ENCODE results near the gene ATP5IF1.

ATP5IF1 gene

GRCh38 chr1:28235755-28236655 is at the start of gene ATP5IF1:
ATP5IF1 (plus strand) TSS chr1:28236124; CDS start chr1:28236184, 60 bp downstream.
- peak; percentile 98 for DNase-seq

GRCh38 chr1:28190337-28190979 is 45.5 kb upstream of the ATP5IF1 start:
- no peak for DNase-seq

- no peak for DNase-seq
Observed at GRCh38 chr1:28190996-28191645, 44.8 kb upstream of the ATP5IF1 start.

- no peak for DNase-seq
Observed at GRCh38 chr1:28193701-28194161, 42.2 kb upstream of the ATP5IF1 start.

GRCh38 chr1:28194326-28195035 is 41.4 kb upstream of the ATP5IF1 start:
- DNase-seq, result no peak

- no peak for DNase-seq
Observed at GRCh38 chr1:28195780-28196179, 40.1 kb upstream of the ATP5IF1 start.

GRCh38 chr1:28196330-28196729 is 39.6 kb upstream of the ATP5IF1 start:
- DNase-seq, result no peak

GRCh38 chr1:28197682-28198415 is 38.1 kb upstream of the ATP5IF1 start:
- no peak for DNase-seq

- no peak for DNase-seq
Observed at GRCh38 chr1:28199328-28200233, 36.3 kb upstream of the ATP5IF1 start.

- DNase-seq, result no peak
Observed at GRCh38 chr1:28200234-28200873, 35.6 kb upstream of the ATP5IF1 start.

- no peak for DNase-seq
Observed at GRCh38 chr1:28205243-28205642, 30.7 kb upstream of the ATP5IF1 start.

GRCh38 chr1:28208818-28209441 is 27.0 kb upstream of the ATP5IF1 start:
- DNase-seq, result peak; percentile 46

GRCh38 chr1:28209700-28210099 is 26.2 kb upstream of the ATP5IF1 start:
- DNase-seq, result no peak

- DNase-seq, result no peak
Observed at GRCh38 chr1:28213315-28213714, 22.6 kb upstream of the ATP5IF1 start.

- no peak for DNase-seq
Observed at GRCh38 chr1:28229089-28229488, 6.8 kb upstream of the ATP5IF1 start.

GRCh38 chr1:28229996-28230395 is 5.9 kb upstream of the ATP5IF1 start:
- no peak for DNase-seq

- peak; percentile 95 for DNase-seq
Observed at GRCh38 chr1:28232558-28233263, 3.2 kb upstream of the ATP5IF1 start, which contains the start of gene DNAJC8. DNAJC8 (minus strand) TSS chr1:28233029; CDS start chr1:28232998, 31 bp downstream.

GRCh38 chr1:28233264-28233606 is 2.7 kb upstream of the ATP5IF1 start:
- DNase-seq, result no peak

GRCh38 chr1:28236656-28237322 is 865 bp downstream of the ATP5IF1 start:
- DNase-seq, result no peak

All from right hindlimb (tissue), 1 donor.